Esophagus squamous epithelium (tissue), 4 donors: Measurements from ENCODE around the gene ID2.

ENCODE experiments used
- CTCF ChIP-seq, 6 experiments: fragments of 450-650 bp in 4 of 6; fragments of 200-600 bp in 2 of 6; sonication (generic) in 2 of 6; IDR thresholded peaks; one replicate each; pipeline ENCODE4 v1.5.1; 2016 to 2019; ENCODE audit warnings: antibody characterized with exemption in 6 of 6, mild to moderate bottlenecking in 4 of 6, moderate library complexity in 4 of 6
- POLR2A ChIP-seq, 4 donors: fragments of 450-650 bp; IDR thresholded peaks; one replicate each; pipeline ENCODE4 v1.6.1; 2017; ENCODE audit warnings: antibody characterized with exemption in 4 of 4, mild to moderate bottlenecking in 4 of 4, moderate library complexity in 3 of 4

DNA sequence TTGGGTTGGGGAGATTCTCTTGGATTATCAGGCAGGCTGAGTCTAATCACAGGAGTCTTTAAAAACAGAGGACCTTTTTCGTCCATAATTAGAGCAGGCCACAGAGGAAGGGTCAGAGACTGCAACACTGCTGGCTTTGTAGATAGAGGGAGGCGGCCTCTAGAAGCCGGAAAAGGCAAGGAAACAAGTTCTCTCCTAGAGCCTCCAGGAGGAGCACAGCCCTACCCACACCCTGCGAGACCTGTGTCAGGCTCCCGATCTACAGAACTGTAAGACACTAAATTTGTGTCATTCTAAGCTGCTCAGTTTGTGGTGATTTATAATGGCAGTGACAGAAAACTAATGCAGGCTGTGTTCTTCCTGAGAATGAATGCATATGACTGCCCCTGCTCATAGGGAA, 15.3 kb downstream of the ID2 start:
- TF ChIP-seq CTCF (IDR thresholded peaks at IDR 0.05) (no peak), POLR2A (IDR thresholded peaks at IDR 0.05) (no peak)
